Measurements from ENCODE around the gene UBR3.
A peak's percentile ranks its signal among the peaks of the same experiment; 100 is the strongest.

Gene UBR3

DNA sequence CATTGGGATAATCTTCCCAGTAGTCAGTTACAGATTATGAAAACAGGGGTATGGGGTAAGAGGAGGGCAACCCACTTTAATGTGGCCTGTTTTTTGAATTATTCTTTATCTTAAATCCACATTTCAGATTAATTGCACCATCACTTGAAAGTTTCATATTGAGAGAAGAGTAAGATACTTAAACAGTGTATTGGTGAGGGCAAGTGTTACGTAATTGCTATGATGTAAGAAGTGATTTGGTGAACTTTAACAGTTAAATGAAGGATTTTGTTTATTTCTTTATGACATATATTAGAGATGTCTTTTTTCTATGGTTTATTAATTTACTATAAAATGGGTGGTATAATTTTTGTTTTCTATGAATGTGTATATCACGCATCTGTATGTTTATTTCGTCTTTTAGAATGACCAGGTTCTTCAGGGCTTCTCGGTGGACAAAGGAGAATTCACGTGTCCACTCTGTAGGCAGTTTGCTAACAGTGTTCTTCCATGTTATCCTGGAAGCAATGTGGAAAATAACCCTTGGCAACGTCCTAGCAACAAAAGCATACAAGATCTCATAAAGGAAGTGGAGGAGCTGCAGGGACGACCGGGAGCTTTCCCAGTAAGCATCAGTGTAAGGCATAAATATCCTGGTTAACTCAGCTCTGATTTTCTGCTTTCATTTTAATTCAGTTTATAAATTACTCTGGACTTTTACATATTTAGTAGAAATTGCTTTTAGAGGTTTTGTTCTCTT lies 179.5 kb downstream of the UBR3 start:
- DNase-seq: no peak

- DNase-seq: no peak
Observed at GRCh38 chr2:170009209-170009608, 182.0 kb downstream of the UBR3 start.

DNA sequence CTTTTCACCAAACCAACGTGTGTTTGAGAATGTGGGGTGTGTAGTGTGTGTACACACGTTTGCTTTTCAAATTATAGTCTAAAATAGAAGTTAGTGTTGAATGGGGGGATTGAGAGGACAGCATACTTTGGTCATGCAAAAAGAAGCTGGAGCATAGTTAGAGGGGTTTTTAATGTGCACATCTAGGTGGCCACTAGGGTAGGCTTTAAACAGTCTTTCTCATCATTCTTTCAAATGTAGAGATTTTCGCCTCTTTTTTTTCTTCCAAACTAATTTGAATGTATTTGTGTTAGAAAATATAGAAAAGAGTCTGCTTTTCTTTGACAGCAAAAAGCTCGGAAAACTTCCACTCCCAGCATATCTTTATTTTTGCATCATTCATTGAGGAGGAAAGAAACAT lies 185.5 kb downstream of the UBR3 start:
- DNase-seq: no peak

- DNase-seq: no peak
Observed at GRCh38 chr2:170013802-170014551, 186.7 kb downstream of the UBR3 start.

DNA sequence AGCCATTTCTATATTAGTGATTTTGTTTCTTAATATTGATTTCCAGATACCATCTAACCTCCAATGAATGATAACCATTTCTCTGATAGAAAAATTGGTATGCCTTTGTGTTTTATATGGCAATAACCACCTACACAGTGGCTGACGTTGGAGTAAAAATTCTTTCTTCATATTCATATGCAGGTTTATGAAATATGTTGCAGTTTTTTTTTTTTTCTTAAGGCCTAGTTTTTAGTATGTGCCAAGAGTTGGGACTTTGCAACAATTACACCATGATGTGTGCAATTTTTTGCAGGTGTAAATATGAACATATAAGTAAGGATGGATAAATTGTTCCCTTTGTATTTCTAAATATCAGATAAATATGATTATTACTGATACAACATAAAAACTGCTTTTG lies 187.5 kb downstream of the UBR3 start:
- no peak for DNase-seq

DNA sequence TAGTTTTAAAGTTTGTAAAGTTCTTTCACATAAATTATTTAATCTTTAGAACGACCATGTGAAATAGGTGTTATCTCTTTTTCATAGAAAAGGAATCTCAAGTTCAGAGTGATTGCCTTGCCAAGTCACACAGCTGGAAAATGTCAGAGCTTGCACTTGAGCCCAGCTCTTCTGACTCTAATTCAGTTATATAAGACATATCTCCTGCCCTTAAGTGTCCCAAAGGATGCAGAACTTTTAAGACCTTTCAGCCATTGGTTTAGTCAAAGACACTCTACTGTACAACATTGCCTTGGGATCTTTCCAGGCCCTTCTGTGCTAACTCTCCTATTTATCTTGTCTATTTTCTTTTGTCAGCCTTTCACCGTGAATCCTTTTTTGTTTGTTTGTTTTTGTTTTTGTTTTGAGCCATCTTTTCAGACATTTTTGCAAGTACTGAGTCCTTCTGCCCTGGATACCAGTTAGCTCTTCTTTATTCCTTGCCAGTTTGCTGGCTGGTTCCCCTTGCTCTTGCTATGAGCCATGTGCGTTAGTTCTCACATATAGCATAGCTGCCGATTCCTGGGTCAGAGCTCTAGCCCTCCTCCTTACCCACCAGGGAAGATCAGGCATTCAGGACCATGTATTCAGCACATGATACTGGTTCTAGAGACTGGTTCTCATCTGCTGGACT lies 190.7 kb downstream of the UBR3 start:
- DNase-seq: no peak

GRCh38 chr2:170019060-170019805 lies 192.0 kb downstream of the UBR3 start:
- DNase-seq: no peak

- no peak for DNase-seq
Observed at GRCh38 chr2:170020777-170021176, 193.5 kb downstream of the UBR3 start.

GRCh38 chr2:170022692-170023091 lies 195.4 kb downstream of the UBR3 start:
- DNase-seq: no peak

- no peak for DNase-seq
Observed at GRCh38 chr2:170024721-170025120, 197.5 kb downstream of the UBR3 start.

DNA sequence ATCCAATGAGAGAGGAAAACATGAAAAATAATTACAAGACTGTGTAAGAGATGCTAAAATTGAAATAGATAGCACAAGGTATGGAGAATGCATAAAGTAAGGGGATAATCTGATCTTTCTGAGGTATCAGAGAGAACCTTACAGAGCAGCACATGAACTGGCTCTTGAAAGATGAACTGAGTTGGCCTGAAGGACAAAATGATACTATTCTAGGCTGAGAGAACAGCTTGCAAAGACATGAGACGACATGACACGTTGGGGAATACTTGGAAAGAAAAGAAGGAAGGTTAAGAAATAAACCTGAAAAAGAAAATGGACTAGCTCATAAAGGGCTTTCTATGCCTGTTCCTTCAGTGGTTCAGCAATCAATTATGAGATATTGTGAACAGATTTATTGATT lies 198.0 kb downstream of the UBR3 start:
- no peak for DNase-seq

DNA sequence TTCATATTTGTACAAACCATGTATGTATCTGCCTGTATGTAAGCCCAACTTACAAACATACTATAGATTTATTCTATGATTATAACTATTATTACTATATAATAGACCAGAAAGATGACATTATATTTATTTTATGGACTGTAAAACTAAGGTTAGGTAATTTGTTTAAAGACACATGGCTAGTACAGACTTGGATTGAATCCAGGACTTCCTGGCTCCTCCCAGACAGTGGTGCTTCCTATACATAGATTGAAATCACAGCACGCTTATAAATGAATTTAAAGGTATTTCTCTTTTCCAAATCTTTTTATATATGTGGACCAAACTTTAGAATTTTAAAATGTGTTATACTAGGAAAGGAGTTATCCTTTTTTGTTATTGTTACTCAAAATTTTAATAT lies 199.1 kb downstream of the UBR3 start:
- peak in 1 of 2 experiments; percentile 17 for DNase-seq

GRCh38 chr2:170029551-170029950 lies 202.3 kb downstream of the UBR3 start:
- no peak for DNase-seq

GRCh38 chr2:170030040-170030439 lies 202.8 kb downstream of the UBR3 start:
- no peak for DNase-seq

DNA sequence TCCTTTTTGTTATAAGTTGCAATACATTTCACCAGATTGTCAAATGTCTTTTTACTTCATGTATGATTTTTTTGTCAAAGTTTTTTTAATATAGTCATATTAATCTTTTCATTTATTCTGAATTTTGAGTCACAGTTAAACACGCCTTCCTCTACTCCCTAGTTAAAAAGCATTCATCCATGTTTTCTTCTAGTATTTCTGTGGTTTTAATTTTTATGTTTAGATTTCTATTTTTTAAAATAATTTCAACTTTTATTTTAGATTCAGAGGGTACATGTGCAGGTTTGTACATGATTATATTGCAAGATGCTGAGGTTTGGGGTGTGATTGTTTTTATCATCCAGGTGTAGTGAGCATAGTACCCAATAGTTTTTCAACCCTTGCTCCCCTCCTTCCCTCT lies 204.0 kb downstream of the UBR3 start:
- DNase-seq: no peak

DNA sequence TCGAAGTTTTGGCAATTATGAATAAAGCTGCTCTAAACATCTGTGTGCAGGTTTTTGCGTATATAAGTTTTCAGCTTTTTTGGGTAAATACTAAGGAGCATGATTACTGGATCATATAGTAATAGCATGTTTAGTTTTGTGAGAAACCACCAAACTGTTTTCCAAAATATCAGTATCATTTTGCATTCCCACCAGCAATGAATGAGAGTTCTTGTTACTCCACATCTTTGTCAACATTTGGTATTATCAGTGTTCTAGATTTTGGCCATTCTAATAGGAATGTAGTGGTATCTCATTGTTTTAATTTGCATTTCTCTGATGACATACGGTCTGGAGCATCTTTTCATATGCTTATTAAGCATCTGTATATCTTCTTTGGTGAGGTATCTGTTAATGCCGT lies 207.3 kb downstream of the UBR3 start:
- no peak for DNase-seq

DNA sequence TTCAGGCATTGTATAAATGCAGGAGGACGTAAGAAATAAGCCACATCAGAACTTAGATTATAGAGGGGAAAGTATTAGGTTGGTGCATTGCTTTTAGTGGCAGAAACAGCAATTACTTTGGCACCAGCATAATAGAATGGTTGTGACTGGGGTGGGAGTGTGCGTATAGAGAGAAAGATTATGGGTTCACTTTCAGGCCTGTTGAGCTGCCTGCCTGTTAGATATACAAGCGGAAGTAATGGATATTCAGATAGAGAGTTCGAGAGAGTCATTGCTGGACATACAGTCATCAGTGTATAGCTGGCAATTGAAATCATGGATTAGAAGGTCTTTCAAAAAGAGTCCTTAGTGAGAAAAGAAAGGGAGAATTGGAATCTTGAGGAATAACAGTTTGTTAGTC lies 211.5 kb downstream of the UBR3 start:
- no peak for DNase-seq

GRCh38 chr2:170039401-170040172 lies 212.3 kb downstream of the UBR3 start:
- no peak for DNase-seq

DNA sequence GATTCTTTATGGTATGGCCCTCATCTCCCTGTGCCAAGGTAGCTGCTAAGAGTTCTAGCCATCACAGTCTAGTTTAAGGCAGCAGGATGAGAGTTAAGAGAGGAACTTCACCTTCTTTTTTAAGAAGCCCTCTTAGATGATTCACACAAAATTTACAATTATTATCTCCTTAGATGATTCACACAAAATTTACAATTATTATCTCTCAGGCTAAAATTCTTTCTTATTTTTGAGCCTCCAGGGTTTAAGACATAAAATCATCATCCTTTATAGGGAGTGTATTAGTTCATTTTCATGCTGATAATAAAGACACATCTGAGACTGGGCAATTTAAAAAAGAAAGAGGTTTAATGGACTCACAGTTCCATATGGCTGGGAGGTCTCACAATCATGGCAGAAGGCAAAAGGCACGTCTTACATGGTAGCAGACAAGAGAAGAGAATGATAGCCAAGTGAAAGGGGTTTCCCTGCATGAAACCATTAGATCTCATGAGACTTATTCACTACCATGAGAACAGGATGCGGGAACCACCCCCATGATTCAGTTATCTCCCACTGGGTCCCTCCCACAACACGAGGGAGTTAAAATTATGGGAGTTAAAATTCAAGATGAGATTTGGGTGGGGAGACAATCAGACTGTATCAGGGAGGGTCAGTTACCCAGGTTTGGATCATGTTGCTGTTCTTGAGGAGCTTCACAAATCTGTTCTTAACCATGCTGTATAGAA lies 217.7 kb downstream of the UBR3 start:
- DNase-seq: no peak

GRCh38 chr2:170047331-170048065 lies 220.2 kb downstream of the UBR3 start:
- no peak for DNase-seq

DNA sequence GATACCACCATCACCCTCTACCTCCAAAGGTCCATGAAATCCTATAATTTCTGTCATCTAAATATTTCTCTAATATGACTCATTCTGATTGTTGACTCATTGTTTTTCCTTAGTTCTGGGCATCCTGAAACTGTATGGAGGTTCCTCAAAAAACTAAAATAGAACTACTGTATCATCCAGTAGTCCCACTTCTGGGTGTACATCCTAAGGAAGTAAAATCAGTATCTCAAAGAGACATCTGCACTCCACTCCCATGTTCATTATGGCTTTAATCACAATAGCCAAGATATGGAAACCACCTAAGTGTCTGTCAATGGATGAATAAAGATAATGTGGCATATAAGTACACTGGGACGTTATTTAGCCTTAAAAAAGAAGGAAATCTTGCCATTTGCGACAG lies 224.9 kb downstream of the UBR3 start:
- no peak for DNase-seq
